BE2C (cell line): ENCODE results near the gene NPAS3.

Source experiments
- DNase-seq: peaks from one replicate; pipeline ENCODE4 v3.0.0-alpha.2; 2020
- H3K27me3 ChIP-seq: fragments of 250-450 bp; sonication (Bioruptor Pico); 2 replicates; pipeline ENCODE4 v1.5.1; 2020; ENCODE audit warnings: mild to moderate bottlenecking
- H3K36me3 ChIP-seq: fragments of 250-450 bp; sonication (Bioruptor Pico); 2 replicates; pipeline ENCODE4 v1.5.1; 2020; ENCODE audit warnings: mild to moderate bottlenecking
- H3K4me1 ChIP-seq: fragments of 250-450 bp; sonication (Bioruptor Pico); 2 replicates; pipeline ENCODE4 v1.5.1; 2020
- H3K4me3 ChIP-seq: 2 replicates; pipeline ENCODE4 v1.5.1; 2011; ENCODE audit warnings: low read depth, low read length
- H3K9me3 ChIP-seq: fragments of 250-450 bp; sonication (Bioruptor Pico); 2 replicates; pipeline ENCODE4 v1.5.1; 2020
- CTCF ChIP-seq: IDR thresholded peaks from 2 replicates; pipeline ENCODE4 v1.5.1; 2012; ENCODE audit warnings: mild to moderate bottlenecking, low read depth, low read length

NPAS3 gene

GRCh38 chr14:33110737-33111443 lies 172.2 kb downstream of the NPAS3 start:
- Histone ChIP-seq H3K36me3 (no peaks in the 10 kb centered on the region), H3K4me1 (no peaks in the 10 kb centered on the region), H3K9me3 (no peaks in the 10 kb centered on the region), H3K27me3 (peaks cover 18% of the 10 kb centered on the region), H3K4me3 (no peak overlapping the region)
- no peak for DNase-seq
- no peak for TF ChIP-seq CTCF

- no peaks in the 10 kb centered on the region for H3K36me3 ChIP-seq
- no peaks in the 10 kb centered on the region for H3K9me3 ChIP-seq
- no peak for TF ChIP-seq CTCF
- H3K4me1 ChIP-seq, result no peaks in the 10 kb centered on the region
- H3K4me3 ChIP-seq, result no peak overlapping the region
- H3K27me3 ChIP-seq, result peaks cover 21% of the 10 kb centered on the region
- DNase-seq, result no peak
Measured at GRCh38 chr14:33114331-33114730, 175.7 kb downstream of the NPAS3 start.

- Histone ChIP-seq H3K27me3 (peaks cover 30% of the 10 kb centered on the region), H3K4me1 (no peaks in the 10 kb centered on the region), H3K4me3 (no peak overlapping the region), H3K9me3 (no peaks in the 10 kb centered on the region), H3K36me3 (no peaks in the 10 kb centered on the region)
- DNase-seq, result no peak
- TF ChIP-seq CTCF, result no peak
Measured at GRCh38 chr14:33118668-33119067, 180.0 kb downstream of the NPAS3 start.

GRCh38 chr14:33120341-33120740 lies 181.7 kb downstream of the NPAS3 start:
- H3K9me3 ChIP-seq, result no peaks in the 10 kb centered on the region
- TF ChIP-seq CTCF, result no peak
- no peaks in the 10 kb centered on the region for H3K36me3 ChIP-seq
- H3K27me3 ChIP-seq, result peaks cover 37% of the 10 kb centered on the region
- DNase-seq, result no peak
- H3K4me3 ChIP-seq, result no peak overlapping the region
- H3K4me1 ChIP-seq, result no peaks in the 10 kb centered on the region

DNA sequence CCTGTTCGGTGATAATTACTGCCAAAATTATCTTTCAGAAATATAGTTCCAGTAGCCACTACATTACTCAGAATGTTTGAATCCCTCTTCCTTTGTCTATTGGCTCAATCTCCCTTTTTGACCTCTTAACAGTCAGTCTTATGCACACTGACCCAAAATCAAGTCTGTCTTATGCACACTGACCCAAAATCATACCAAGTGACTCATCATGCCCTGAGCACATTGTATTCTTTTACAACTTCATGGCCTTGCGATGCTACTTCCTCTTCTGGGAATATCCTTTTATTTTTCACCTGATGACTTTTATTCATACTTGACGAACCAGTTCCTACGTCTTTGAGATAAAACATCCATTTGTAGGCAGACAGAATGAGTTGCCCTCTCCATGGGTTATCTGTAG lies 182.3 kb downstream of the NPAS3 start:
- H3K9me3 ChIP-seq, result no peaks in the 10 kb centered on the region
- no peaks in the 10 kb centered on the region for H3K36me3 ChIP-seq
- DNase-seq, result no peak
- H3K4me1 ChIP-seq, result no peaks in the 10 kb centered on the region
- H3K27me3 ChIP-seq, result peaks cover 38% of the 10 kb centered on the region
- no peak for TF ChIP-seq CTCF
- no peak overlapping the region for H3K4me3 ChIP-seq

- Histone ChIP-seq H3K4me3 (no peak overlapping the region), H3K4me1 (no peaks in the 10 kb centered on the region), H3K9me3 (no peaks in the 10 kb centered on the region), H3K36me3 (no peaks in the 10 kb centered on the region), H3K27me3 (peaks cover 54% of the 10 kb centered on the region)
- no peak for DNase-seq
- no peak for TF ChIP-seq CTCF
Measured at GRCh38 chr14:33123281-33123680, 184.6 kb downstream of the NPAS3 start.
